Brain microvascular endothelial cell (primary cell): Measurements from ENCODE around the gene LINS1.

Experiments
- DNase-seq: peaks from one replicate; pipeline ENCODE4 v3.0.0-alpha.2; 2020
- H3K27ac ChIP-seq: fragments of 250-450 bp; sonication (Bioruptor Pico); 2 replicates; pipeline ENCODE4 v1.5.1; 2020; ENCODE audit warnings: mild to moderate bottlenecking, moderate library complexity
- H3K27me3 ChIP-seq: fragments of 250-450 bp; sonication (Bioruptor Pico); replicated peaks from 2 replicates; pipeline ENCODE4 v1.5.1; 2020; ENCODE audit warnings: mild to moderate bottlenecking
- H3K36me3 ChIP-seq: fragments of 250-450 bp; sonication (Bioruptor Pico); replicated peaks from 2 replicates; pipeline ENCODE4 v1.5.1; 2020; ENCODE audit warnings: mild to moderate bottlenecking
- H3K4me3 ChIP-seq: 2 replicates; pipeline ENCODE4 v1.5.1; 2011; ENCODE audit warnings: low read depth, mild to moderate bottlenecking, control low read depth, low read length, moderate library complexity
- in situ Hi-C: cut with HindIII; loops from 2 replicates; pipeline ENCODE4 v1.10.0; 2017; ENCODE audit warnings: low sequenced_read_pairs, low pct_ligation_motif_present
- TF ChIP-seq, protein P1 (sequence below): IDR thresholded peaks from 2 replicates; pipeline ENCODE4 v1.5.1; 2011; ENCODE audit warnings: low read depth, mild to moderate bottlenecking, moderate library complexity, low read length, control low read depth, inconsistent platforms; ENCODE audit errors: missing control alignments

The LINS1 gene

DNA sequence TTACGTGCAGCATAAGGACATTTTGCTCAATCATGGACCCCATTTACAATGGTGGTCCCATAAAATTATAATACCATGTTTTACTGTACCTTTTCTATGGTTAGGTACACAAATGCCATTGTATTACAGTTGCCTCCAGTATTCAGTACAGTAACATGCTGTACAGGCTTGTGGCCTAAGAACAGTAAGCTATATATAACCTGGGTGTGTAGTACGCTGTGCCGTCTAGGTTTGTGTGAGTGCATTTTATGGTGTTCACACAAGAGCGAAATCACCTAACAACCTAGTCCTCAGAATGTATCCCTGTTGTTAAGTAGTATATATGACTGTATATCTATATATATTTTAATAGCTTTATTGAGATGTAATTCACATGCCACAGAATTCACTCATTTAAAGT, 12.9 kb upstream of the LINS1 start:
- TF ChIP-seq, protein P1, sequence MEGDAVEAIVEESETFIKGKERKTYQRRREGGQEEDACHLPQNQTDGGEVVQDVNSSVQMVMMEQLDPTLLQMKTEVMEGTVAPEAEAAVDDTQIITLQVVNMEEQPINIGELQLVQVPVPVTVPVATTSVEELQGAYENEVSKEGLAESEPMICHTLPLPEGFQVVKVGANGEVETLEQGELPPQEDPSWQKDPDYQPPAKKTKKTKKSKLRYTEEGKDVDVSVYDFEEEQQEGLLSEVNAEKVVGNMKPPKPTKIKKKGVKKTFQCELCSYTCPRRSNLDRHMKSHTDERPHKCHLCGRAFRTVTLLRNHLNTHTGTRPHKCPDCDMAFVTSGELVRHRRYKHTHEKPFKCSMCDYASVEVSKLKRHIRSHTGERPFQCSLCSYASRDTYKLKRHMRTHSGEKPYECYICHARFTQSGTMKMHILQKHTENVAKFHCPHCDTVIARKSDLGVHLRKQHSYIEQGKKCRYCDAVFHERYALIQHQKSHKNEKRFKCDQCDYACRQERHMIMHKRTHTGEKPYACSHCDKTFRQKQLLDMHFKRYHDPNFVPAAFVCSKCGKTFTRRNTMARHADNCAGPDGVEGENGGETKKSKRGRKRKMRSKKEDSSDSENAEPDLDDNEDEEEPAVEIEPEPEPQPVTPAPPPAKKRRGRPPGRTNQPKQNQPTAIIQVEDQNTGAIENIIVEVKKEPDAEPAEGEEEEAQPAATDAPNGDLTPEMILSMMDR: no peak
- H3K27ac ChIP-seq: no peak overlapping the region
- DNase-seq: no peak
- peaks cover 15% of the 10 kb centered on the region for H3K36me3 ChIP-seq
- no peaks in the 10 kb centered on the region for H3K27me3 ChIP-seq
- in situ Hi-C loops: no loop called here
- no peak overlapping the region for H3K4me3 ChIP-seq

DNA sequence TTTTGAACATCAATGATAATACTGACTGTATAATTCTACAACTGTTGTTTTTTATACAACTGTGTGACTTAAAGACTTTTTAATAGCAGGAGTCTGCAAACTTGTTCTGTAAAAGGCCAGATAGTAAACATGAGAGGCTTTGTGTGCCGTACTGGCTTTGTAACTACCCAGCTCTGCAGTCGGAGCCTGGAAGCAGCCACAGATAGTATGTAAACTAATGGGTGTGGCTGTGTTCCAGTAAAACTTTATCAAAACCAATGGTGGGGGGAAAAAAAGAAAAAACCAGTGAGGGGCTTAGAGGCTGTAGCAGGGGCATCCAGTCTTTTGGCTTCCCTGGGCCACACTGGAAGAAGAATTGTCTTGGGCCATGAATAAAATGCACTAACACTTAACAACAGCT, 12.4 kb upstream of the LINS1 start:
- H3K36me3 ChIP-seq: peaks cover 15% of the 10 kb centered on the region
- in situ Hi-C loops: no loop called here
- TF ChIP-seq, protein P1: no peak

DNA sequence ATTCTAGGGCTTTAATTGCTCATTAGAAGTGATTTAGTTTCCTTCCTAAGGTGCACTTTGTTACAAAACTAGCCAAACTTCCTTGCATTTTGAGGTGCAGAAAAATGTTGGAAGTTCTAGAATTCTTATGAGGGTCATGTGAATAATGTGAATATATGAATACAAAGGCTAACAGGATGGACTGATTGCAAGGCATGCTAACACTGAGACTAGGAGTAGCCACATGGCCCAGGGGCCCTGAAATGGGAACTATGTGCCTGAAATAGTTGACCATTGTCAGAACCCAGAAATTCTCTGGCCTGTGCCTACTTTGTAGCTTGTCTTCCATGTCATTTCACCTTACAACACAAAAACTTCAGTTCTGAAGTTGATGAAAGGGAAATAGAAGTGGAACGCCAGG, 11.2 kb upstream of the LINS1 start:
- Histone ChIP-seq H3K27ac (no peak overlapping the region), H3K27me3 (no peaks in the 10 kb centered on the region), H3K36me3 (peaks cover 15% of the 10 kb centered on the region), H3K4me3 (no peak overlapping the region)
- DNase-seq: no peak
- in situ Hi-C loops: no loop called here
- TF ChIP-seq, protein P1: no peak

More for the DNA sequence above, 12.4 kb upstream of the LINS1 start:
- DNase-seq: no peak
- Histone ChIP-seq H3K27me3 (no peaks in the 10 kb centered on the region), H3K4me3 (no peak overlapping the region), H3K27ac (no peak overlapping the region)

DNA sequence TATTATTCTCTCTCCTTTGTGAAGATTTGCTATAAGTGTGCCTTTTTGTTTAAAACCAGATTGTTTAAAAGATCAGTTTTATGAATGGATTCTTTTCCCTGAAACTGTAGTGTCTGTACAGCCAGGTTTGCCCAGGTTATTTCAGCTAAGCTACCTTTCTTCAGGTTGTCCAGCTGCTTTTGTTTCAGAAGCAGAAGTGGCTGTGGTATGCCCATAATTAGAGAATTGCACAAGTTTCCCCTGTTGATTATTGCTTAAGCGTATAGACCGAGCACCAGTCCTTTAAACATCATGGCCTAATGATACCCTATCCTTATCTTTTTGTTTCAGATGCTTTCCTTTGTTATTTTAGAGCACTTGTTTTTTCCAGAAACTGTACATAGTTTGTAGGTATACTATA, 10.6 kb upstream of the LINS1 start:
- Histone ChIP-seq H3K27ac (no peak overlapping the region), H3K4me3 (no peak overlapping the region), H3K36me3 (peaks cover 15% of the 10 kb centered on the region), H3K27me3 (no peaks in the 10 kb centered on the region)
- no peak for DNase-seq
- in situ Hi-C loops: no loop called here
- TF ChIP-seq, protein P1: no peak

DNA sequence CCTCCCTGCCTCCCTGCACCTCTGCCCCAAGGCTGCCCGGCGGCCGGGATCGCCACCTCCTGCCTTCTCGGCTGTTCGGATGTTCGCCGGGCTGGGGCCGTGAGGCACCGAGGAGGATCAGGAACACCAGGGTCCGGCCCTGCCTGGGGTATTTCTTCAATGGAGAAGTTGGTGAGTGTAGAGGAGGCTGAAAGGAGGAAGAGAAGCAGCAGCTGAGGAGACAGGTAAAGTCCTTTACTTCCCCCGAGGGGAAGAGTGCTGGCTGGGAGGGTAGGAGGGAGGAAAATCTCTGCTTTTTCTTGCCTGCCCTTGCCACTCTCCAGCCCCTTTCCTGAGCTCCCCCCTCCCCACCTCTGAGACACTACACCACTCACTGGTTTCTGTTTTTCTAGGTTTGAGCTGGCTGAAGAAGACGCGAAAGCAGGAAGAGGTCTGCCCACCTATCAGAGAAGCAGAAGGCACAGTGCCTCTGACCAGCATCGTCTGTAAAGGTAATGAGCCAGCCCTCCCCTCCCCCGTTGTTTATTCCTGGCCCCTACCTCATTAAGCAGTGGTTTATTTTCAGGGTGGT, 924 bp upstream of the LINS1 start:
- DNase-seq: peak; percentile 22
- Histone ChIP-seq H3K36me3 (no peaks in the 10 kb centered on the region), H3K4me3 (peak overlapping the region; percentile 88), H3K27me3 (no peaks in the 10 kb centered on the region), H3K27ac (peak overlapping the region; percentile 10)
- in situ Hi-C loops: no loop called here
- TF ChIP-seq, protein P1: no peak

DNA sequence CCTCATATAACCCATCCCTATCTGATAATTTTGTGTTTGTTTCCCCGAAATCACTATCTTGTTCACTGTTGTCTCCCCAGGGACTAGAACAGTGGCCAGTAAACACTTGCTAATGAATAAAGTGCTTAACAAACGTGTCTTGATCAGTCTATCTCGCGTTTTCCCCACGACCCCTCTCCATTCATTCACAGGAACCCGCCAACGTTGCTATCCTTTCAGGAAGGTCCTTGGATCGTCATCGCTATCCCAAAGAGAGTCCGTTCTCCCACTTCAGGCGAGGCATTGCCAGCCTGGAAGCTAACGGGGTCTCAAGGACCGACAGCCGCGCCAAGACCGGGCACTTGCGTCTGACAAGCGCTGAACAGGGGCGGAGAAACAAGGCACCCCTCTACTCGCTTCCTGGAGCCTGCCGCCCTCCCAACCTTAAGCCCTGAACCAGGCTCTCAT, 344 bp downstream of the LINS1 start:
- peak overlapping the region; percentile 18 for H3K27ac ChIP-seq
- peak overlapping the region; percentile 93 for H3K4me3 ChIP-seq
- TF ChIP-seq, protein P1: no peak
- H3K27me3 ChIP-seq: no peaks in the 10 kb centered on the region
- in situ Hi-C loops: no loop called here
- DNase-seq: no peak
- H3K36me3 ChIP-seq: no peaks in the 10 kb centered on the region
